GM19328 (cell line): Measurements from ENCODE around the gene WWOX.

Experiments used
- ATAC-seq: cut with Tn5 transposase; IDR thresholded peaks from one replicate; pipeline ENCODE4 v1.9.1; 2021; ENCODE audit warnings: mild to moderate bottlenecking, moderate library complexity; ENCODE audit not compliant: unreplicated experiment

Gene WWOX

GRCh38 chr16:79137426-79137939 lies 1038.0 kb downstream of the WWOX start:
- ATAC-seq: no peak

GRCh38 chr16:79139799-79140198 lies 1040.3 kb downstream of the WWOX start:
- no peak for ATAC-seq

GRCh38 chr16:79143026-79143425 lies 1043.6 kb downstream of the WWOX start:
- no peak for ATAC-seq

GRCh38 chr16:79150151-79150550 lies 1050.7 kb downstream of the WWOX start:
- no peak for ATAC-seq

- no peak for ATAC-seq
Measured at GRCh38 chr16:79150632-79151310, 1051.3 kb downstream of the WWOX start.

GRCh38 chr16:79154086-79154485 lies 1054.6 kb downstream of the WWOX start:
- no peak for ATAC-seq

GRCh38 chr16:79155471-79155870 lies 1056.0 kb downstream of the WWOX start:
- no peak for ATAC-seq

GRCh38 chr16:79155904-79156303 lies 1056.5 kb downstream of the WWOX start:
- ATAC-seq: no peak

- no peak for ATAC-seq
Measured at GRCh38 chr16:79156761-79157160, 1057.3 kb downstream of the WWOX start.

GRCh38 chr16:79158337-79158736 lies 1058.9 kb downstream of the WWOX start:
- no peak for ATAC-seq

- ATAC-seq: no peak
Measured at GRCh38 chr16:79159261-79160049, 1060.0 kb downstream of the WWOX start.

GRCh38 chr16:79162977-79163376 lies 1063.5 kb downstream of the WWOX start:
- no peak for ATAC-seq

GRCh38 chr16:79163691-79164387 lies 1064.4 kb downstream of the WWOX start:
- ATAC-seq: no peak

GRCh38 chr16:79164388-79164995 lies 1065.0 kb downstream of the WWOX start:
- ATAC-seq: no peak

- no peak for ATAC-seq
Measured at GRCh38 chr16:79165079-79165478, 1065.6 kb downstream of the WWOX start.

- no peak for ATAC-seq
Measured at GRCh38 chr16:79165506-79165905, 1066.1 kb downstream of the WWOX start.

- ATAC-seq: no peak
Measured at GRCh38 chr16:79167893-79168292, 1068.4 kb downstream of the WWOX start.

GRCh38 chr16:79168321-79168720 lies 1068.9 kb downstream of the WWOX start:
- no peak for ATAC-seq

- ATAC-seq: no peak
Measured at GRCh38 chr16:79169239-79169638, 1069.8 kb downstream of the WWOX start.

GRCh38 chr16:79170555-79171246 lies 1071.2 kb downstream of the WWOX start:
- no peak for ATAC-seq

- ATAC-seq: no peak
Measured at GRCh38 chr16:79171504-79171903, 1072.0 kb downstream of the WWOX start.
